Measurements from ENCODE around the gene TNFRSF4.

Gene TNFRSF4

DNA sequence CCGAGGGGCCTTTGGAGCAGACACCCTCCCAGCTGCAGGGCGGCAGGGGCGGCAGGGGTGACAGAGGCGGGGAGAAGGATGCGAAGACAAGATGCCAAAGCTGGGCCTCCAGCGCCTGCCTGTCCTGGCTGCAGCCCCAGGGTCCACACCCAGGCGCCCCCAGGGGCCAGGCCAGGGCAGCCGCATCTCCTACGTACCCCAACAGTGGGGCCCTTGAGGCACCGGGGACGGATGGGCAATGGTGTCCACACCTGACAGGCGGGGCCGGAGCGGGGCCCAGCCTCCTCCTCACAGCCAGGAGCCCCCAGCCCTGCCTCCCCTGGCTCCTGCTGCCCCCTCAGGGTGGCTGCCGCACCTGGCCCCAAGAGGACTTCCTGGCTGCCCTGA, 25.3 kb upstream of the TNFRSF4 start:
- no peak overlapping the region for H3K4me3 ChIP-seq (ENCODE audit: low read depth in 1 of 2, low read length in 2 of 2)
- no peak overlapping the region for H3K27ac ChIP-seq (ENCODE audit: low read depth, low read length)
- no peak overlapping the region for H3K9ac ChIP-seq (ENCODE audit: low read depth in 1 of 2, low read length in 2 of 2)
- peaks cover 0 to 4% of the 10 kb centered on the region in 2 donors for H3K36me3 ChIP-seq (ENCODE audit: control insufficient read depth in 1 of 2, insufficient read depth in 2 of 2, low read length in 2 of 2)
- peaks cover 7 to 19% of the 10 kb centered on the region in 2 donors for H3K4me1 ChIP-seq (ENCODE audit: control insufficient read depth in 1 of 2, insufficient read depth in 2 of 2, low read length in 2 of 2)
- H3K27me3 ChIP-seq (ENCODE audit: control insufficient read depth in 1 of 2, insufficient read depth in 2 of 2, low read length in 2 of 2), result peaks cover 27 to 30% of the 10 kb centered on the region in 2 donors
- no peaks in the 10 kb centered on the region for H3K9me3 ChIP-seq (ENCODE audit: control insufficient read depth in 1 of 2, low read length in 2 of 2)

DNA sequence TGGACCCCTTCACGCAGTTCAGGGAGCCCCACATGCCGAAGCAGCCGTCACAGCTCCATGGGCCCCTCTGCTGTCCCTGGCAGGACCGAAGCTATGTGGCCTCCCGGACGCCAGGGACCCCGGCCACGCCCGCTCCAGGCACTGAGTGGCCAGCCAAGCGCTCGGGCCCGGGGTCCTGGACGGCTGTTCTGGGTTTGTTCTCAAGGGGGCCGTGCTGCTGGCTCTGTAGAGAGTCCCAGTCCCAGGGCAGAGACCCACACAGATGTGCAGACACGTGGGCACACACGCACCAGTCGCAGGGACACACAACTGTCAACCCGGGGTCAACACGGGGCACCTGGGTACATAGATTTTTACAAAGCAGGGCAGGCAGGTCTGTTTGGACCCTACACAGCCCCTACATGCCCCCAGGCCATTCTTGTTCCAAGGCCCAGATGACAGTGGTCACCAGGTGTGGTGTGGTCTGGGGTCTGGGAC, 24.8 kb upstream of the TNFRSF4 start:
- Histone ChIP-seq H3K27me3 (ENCODE audit: control insufficient read depth in 1 of 2, insufficient read depth in 2 of 2, low read length in 2 of 2) (peaks cover 27 to 30% of the 10 kb centered on the region in 2 donors), H3K9me3 (ENCODE audit: control insufficient read depth in 1 of 2, low read length in 2 of 2) (no peaks in the 10 kb centered on the region), H3K4me1 (ENCODE audit: control insufficient read depth in 1 of 2, insufficient read depth in 2 of 2, low read length in 2 of 2) (peaks cover 7 to 19% of the 10 kb centered on the region in 2 donors), H3K27ac (ENCODE audit: low read depth, low read length) (no peak overlapping the region), H3K36me3 (ENCODE audit: control insufficient read depth in 1 of 2, insufficient read depth in 2 of 2, low read length in 2 of 2) (peaks cover 0 to 4% of the 10 kb centered on the region in 2 donors), H3K4me3 (ENCODE audit: low read depth in 1 of 2, low read length in 2 of 2) (no peak overlapping the region), H3K9ac (ENCODE audit: low read depth in 1 of 2, low read length in 2 of 2) (no peak overlapping the region)

DNA sequence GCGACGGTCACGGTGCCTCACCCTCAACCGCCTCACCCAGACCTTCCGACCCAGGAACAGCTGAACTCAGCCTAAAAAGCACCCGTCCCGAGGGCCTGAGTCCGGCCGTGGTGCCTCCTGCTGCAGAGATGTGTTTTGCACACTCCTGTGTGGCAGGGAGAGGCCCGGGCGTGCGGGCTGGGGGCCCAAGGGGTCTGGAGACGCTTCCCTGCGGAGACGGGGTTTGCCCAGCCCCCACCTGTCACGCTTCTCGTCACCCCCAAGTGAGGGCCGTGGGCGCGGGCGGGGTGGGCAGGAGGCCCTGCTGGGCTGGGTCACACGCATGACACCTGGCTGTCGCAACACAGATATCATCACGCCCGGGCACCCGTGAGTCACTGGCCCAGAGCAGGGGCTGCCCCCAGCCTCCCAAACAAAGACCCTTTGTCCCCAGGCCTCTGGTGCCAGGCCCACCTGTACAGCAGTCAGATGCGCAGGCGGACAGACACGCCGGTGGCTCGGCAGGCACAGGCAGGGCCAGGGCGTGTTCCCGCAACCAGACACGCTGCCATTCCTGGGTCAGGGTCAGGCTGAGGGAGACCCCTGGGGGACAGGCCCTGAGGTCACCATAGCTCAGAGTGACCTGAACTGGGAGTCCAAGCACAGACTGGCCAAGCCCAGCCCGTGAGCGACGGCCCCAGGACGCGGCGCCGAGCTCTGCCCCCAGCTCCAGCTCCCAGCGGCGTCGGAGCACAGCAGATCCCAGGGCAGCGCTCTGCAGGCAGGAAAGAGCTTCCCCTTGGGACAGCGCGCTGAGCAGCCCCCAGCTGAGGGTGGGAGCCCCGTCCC, 24.1 kb upstream of the TNFRSF4 start:
- Histone ChIP-seq H3K27ac (ENCODE audit: low read depth, low read length) (no peak overlapping the region), H3K4me1 (ENCODE audit: control insufficient read depth in 1 of 2, insufficient read depth in 2 of 2, low read length in 2 of 2) (peaks cover 7 to 19% of the 10 kb centered on the region in 2 donors), H3K36me3 (ENCODE audit: control insufficient read depth in 1 of 2, insufficient read depth in 2 of 2, low read length in 2 of 2) (peaks cover 0 to 4% of the 10 kb centered on the region in 2 donors), H3K4me3 (ENCODE audit: low read depth in 1 of 2, low read length in 2 of 2) (no peak overlapping the region), H3K27me3 (ENCODE audit: control insufficient read depth in 1 of 2, insufficient read depth in 2 of 2, low read length in 2 of 2) (peaks cover 27 to 30% of the 10 kb centered on the region in 2 donors), H3K9ac (ENCODE audit: low read depth in 1 of 2, low read length in 2 of 2) (no peak overlapping the region), H3K9me3 (ENCODE audit: control insufficient read depth in 1 of 2, low read length in 2 of 2) (no peaks in the 10 kb centered on the region)

DNA sequence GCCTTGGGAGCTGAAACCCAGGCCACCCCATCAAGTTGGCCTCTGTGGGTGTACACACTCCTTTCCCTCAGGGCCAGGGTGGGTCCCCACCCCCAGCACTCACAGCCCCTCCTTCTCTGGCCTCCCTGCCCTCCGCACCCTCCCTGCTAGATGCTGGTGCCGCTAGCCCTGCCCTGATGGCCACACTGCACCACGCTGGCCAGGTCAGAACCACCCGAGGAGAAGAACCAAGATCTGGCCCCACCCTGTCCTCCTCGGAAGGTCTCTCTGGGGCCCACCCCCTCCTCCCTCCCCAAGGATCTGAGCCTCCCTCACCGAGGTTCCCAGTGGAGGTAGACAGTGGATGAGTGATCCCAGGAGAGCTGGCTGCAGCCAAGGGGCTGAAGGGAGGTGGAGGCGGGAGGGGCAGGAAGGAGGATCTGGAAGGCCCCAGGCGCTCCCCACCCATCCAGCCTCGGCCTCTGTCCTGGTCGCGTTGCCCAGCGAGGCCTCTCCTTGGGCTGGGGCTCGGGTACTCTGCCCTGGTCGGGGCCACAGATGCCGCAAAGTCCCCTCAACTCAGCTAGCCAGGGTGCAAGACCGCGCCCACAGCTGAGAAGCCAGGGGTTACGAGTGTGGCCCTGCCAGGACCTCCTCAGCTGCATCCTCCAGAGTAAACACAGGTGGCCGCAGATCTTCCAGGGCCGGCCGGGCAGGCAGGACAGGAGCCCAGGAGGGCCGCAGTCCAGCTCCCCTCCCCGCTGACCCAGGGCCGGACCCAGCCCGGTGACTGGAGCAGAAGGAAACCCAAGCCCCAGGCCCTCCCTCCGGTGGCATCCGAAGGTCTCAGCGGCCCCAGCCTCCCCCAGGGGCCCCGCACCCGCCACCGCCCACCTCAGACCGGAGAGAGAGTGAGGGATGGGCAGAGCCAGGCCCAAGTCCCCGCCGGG, 23.3 kb upstream of the TNFRSF4 start:
- H3K9ac ChIP-seq (ENCODE audit: low read depth in 1 of 2, low read length in 2 of 2), result no peak overlapping the region
- no peak overlapping the region for H3K27ac ChIP-seq (ENCODE audit: low read depth, low read length)
- H3K36me3 ChIP-seq (ENCODE audit: control insufficient read depth in 1 of 2, insufficient read depth in 2 of 2, low read length in 2 of 2), result peaks cover 0 to 4% of the 10 kb centered on the region in 2 donors
- H3K27me3 ChIP-seq (ENCODE audit: control insufficient read depth in 1 of 2, insufficient read depth in 2 of 2, low read length in 2 of 2), result peaks cover 27 to 30% of the 10 kb centered on the region in 2 donors
- H3K9me3 ChIP-seq (ENCODE audit: control insufficient read depth in 1 of 2, low read length in 2 of 2), result no peaks in the 10 kb centered on the region
- H3K4me1 ChIP-seq (ENCODE audit: control insufficient read depth in 1 of 2, insufficient read depth in 2 of 2, low read length in 2 of 2), result peaks cover 7 to 23% of the 10 kb centered on the region in 2 donors
- no peak overlapping the region for H3K4me3 ChIP-seq (ENCODE audit: low read depth in 1 of 2, low read length in 2 of 2)

DNA sequence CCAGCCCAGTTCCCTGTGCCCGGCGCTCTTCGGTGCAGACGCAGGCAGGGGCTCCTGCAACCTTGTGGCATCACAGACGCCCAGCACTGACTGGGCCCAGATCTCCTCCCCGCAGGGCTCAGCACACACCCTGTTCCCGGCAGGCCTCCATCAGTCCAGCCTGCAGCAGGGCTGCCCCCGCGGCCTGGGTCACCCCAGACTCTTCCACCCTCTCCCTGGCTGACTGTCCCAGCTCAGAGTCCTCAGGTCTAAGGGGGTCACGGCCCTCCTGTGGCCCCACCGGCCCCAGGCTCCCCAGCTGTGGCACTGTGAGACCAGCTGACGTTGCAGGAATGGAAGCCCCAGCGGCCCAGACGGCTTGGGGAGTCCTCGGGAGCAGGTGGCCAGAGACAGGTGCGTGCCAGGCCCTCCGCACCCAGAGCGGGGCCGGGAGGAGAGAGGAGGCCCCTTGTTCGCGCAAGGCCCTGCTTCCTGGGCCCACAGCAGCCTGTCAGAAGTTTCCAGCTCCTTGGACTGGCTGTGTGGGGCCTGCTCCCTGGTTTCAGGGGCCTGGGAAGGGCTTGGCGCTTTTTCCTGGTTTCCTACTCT, 22.3 kb upstream of the TNFRSF4 start:
- Histone ChIP-seq H3K27me3 (ENCODE audit: control insufficient read depth in 1 of 2, insufficient read depth in 2 of 2, low read length in 2 of 2) (peaks cover 27 to 30% of the 10 kb centered on the region in 2 donors), H3K9me3 (ENCODE audit: control insufficient read depth in 1 of 2, low read length in 2 of 2) (no peaks in the 10 kb centered on the region), H3K4me3 (ENCODE audit: low read depth in 1 of 2, low read length in 2 of 2) (no peak overlapping the region), H3K27ac (ENCODE audit: low read depth, low read length) (no peak overlapping the region), H3K4me1 (ENCODE audit: control insufficient read depth in 1 of 2, insufficient read depth in 2 of 2, low read length in 2 of 2) (peaks cover 7 to 23% of the 10 kb centered on the region in 2 donors), H3K9ac (ENCODE audit: low read depth in 1 of 2, low read length in 2 of 2) (no peak overlapping the region), H3K36me3 (ENCODE audit: control insufficient read depth in 1 of 2, insufficient read depth in 2 of 2, low read length in 2 of 2) (peaks cover 0 to 4% of the 10 kb centered on the region in 2 donors)

DNA sequence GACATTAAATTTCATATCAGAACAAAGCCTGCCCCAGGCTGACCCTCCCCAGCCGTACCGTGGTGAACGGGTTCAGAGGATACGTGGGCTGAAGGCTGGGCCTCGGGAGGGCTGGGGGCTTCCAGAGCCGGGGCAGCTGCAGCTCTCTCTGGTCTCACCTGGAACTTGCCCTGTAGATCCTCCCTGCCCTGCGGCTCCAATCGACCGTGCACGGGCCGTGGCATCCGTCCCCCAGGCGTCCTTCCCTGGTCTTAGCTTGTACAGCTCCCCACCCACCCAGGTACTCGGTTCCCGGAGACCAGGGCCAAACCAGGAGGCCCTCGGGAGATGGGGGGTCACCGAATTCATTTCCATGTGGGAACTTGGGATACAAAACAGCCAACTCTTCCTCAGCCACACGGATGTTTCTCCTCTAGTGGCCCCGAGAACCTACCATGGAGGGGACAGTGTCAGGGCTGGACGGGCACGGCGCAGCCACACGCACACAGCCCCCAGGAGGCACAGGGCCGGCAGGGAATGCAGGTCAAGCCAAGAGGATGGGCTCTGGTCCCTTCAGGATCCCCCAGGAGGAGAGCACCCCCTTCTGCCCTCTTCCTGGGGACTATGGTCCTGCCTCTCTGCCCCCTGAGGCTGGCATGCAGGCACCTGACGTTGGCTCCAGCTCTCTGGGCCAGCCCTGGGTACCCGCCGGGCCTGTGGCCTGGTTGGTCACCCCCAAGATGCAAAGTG, 21.2 kb upstream of the TNFRSF4 start:
- no peak overlapping the region for H3K4me3 ChIP-seq (ENCODE audit: low read depth in 1 of 2, low read length in 2 of 2)
- peaks cover 0 to 4% of the 10 kb centered on the region in 2 donors for H3K36me3 ChIP-seq (ENCODE audit: control insufficient read depth in 1 of 2, insufficient read depth in 2 of 2, low read length in 2 of 2)
- no peaks in the 10 kb centered on the region for H3K9me3 ChIP-seq (ENCODE audit: control insufficient read depth in 1 of 2, low read length in 2 of 2)
- H3K9ac ChIP-seq (ENCODE audit: low read depth in 1 of 2, low read length in 2 of 2), result no peak overlapping the region
- peaks cover 25 to 30% of the 10 kb centered on the region in 2 donors for H3K27me3 ChIP-seq (ENCODE audit: control insufficient read depth in 1 of 2, insufficient read depth in 2 of 2, low read length in 2 of 2)
- H3K4me1 ChIP-seq (ENCODE audit: control insufficient read depth in 1 of 2, insufficient read depth in 2 of 2, low read length in 2 of 2), result peaks cover 15 to 32% of the 10 kb centered on the region in 2 donors
- H3K27ac ChIP-seq (ENCODE audit: low read depth, low read length), result no peak overlapping the region

DNA sequence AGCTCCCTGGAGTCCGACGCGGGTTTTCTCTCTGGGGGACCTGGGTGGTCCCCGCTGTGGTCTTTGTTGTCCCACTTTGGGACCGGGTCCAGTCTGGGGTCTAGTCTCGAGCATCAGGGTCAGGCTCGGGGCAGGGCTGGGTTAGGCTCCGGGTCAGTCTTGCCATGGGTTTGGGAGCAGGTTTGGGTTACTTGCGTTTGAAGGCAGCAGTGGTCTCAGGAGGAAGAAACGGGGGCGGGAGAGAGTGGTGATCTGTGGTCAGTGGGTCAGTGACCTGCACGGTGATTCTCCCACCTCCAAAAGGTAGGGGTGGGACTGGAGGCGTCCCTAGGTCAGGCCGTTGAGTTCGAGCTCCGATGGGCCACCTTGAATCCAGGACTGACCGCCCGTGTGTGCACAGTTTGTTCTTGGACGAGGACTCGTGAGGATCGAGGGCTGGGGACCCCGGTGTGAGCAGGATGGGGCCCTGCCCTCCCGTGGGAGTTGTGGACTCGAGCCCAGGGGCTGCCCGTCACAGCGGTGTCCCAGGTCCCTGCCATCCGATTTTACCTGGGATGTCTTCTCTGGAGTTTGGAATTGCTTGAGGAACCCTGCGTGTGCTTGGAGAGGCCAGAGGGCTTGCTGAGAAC, 20.3 kb upstream of the TNFRSF4 start:
- peaks cover 16 to 24% of the 10 kb centered on the region in 2 donors for H3K27me3 ChIP-seq (ENCODE audit: control insufficient read depth in 1 of 2, insufficient read depth in 2 of 2, low read length in 2 of 2)
- H3K36me3 ChIP-seq (ENCODE audit: control insufficient read depth in 1 of 2, insufficient read depth in 2 of 2, low read length in 2 of 2), result peaks cover 0 to 11% of the 10 kb centered on the region in 2 donors
- no peak overlapping the region for H3K4me3 ChIP-seq (ENCODE audit: low read depth in 1 of 2, low read length in 2 of 2)
- no peaks in the 10 kb centered on the region for H3K9me3 ChIP-seq (ENCODE audit: control insufficient read depth in 1 of 2, low read length in 2 of 2)
- no peak overlapping the region for H3K9ac ChIP-seq (ENCODE audit: low read depth in 1 of 2, low read length in 2 of 2)
- H3K27ac ChIP-seq (ENCODE audit: low read depth, low read length), result no peak overlapping the region
- peaks cover 24 to 41% of the 10 kb centered on the region in 2 donors for H3K4me1 ChIP-seq (ENCODE audit: control insufficient read depth in 1 of 2, insufficient read depth in 2 of 2, low read length in 2 of 2)

DNA sequence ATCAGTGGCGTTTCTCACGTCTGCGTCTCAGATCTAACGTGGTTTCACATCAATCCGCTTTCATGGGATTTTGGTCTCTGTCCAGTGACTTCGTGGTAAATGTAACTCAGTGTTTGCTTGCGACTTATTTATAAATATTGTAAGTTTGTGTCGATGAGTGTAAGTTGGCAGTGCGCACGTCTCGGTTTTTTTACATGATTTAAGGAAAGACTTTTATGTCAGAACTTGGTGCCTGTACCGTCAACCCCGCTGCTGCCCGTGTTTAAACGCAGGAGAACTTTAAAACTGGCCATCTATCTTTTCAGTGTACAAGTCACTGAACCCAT, 19.6 kb upstream of the TNFRSF4 start:
- no peaks in the 10 kb centered on the region for H3K9me3 ChIP-seq (ENCODE audit: control insufficient read depth in 1 of 2, low read length in 2 of 2)
- peaks cover 26 to 45% of the 10 kb centered on the region in 2 donors for H3K4me1 ChIP-seq (ENCODE audit: control insufficient read depth in 1 of 2, insufficient read depth in 2 of 2, low read length in 2 of 2)
- no peak overlapping the region for H3K4me3 ChIP-seq (ENCODE audit: low read depth in 1 of 2, low read length in 2 of 2)
- no peak overlapping the region for H3K9ac ChIP-seq (ENCODE audit: low read depth in 1 of 2, low read length in 2 of 2)
- peaks cover 8 to 22% of the 10 kb centered on the region in 2 donors for H3K27me3 ChIP-seq (ENCODE audit: control insufficient read depth in 1 of 2, insufficient read depth in 2 of 2, low read length in 2 of 2)
- no peak overlapping the region for H3K27ac ChIP-seq (ENCODE audit: low read depth, low read length)
- H3K36me3 ChIP-seq (ENCODE audit: control insufficient read depth in 1 of 2, insufficient read depth in 2 of 2, low read length in 2 of 2), result peaks cover 3 to 17% of the 10 kb centered on the region in 2 donors
